ENCODE data around the gene KIAA1217. TPM values are rescaled to one million over a fixed set of nuclear protein-coding genes. Genes with fewer than 3 reads are reported as not detected.

Gene KIAA1217
- total and polyA plus RNA-seq, 9 of the 15 experiments (the other 6 are each of a cell fraction or from before 2014, with no cell fraction given) = 0.04 TPM; not detected in 8

GRCh38 chr10:24554036-24554435 lies 345.1 kb downstream of the KIAA1217 start:
- Histone ChIP-seq H3K4me2 (ENCODE audit: insufficient read depth, low read length) (no peak overlapping the region), H3K9me1 (ENCODE audit: control insufficient read depth, insufficient read depth, low read length) (no peaks in the 10 kb centered on the region), H4K20me1 (replicated peaks; ENCODE audit: control insufficient read depth, insufficient read depth, low read length) (no peaks in the 10 kb centered on the region), H3K9ac (ENCODE audit: insufficient read depth in 1 of 2, low read depth in 2 of 2, low read length in 2 of 2) (no peak overlapping the region), H3K79me2 (ENCODE audit: control insufficient read depth, insufficient read depth, low read length) (no peaks in the 10 kb centered on the region), H3K27me3 (ENCODE audit: control insufficient read depth in 2 of 2, insufficient read depth in 2 of 2, low read length in 2 of 2) (peaks cover 13 to 45% of the 10 kb centered on the region in 2 experiments; a peak in 4 of 5 replicates), H3K4me3 (no peak overlapping the region), H3K9me3 (replicated peaks; ENCODE audit: control insufficient read depth, insufficient read depth, low read depth, low read length) (no peaks in the 10 kb centered on the region), H3K4me1 (replicated peaks in 1 of 2; ENCODE audit: control insufficient read depth in 2 of 2, insufficient read depth in 2 of 2, low read length in 2 of 2) (peaks cover 4 to 5% of the 10 kb centered on the region in 2 experiments; a peak in 4 of 5 replicates), H2AFZ (ENCODE audit: low read depth, low read length) (no peak overlapping the region), H3K27ac (ENCODE audit: extremely low read depth, low read depth, low read length) (no peak overlapping the region), H3K36me3 (ENCODE audit: control insufficient read depth, insufficient read depth, low read length) (no peaks in the 10 kb centered on the region)
- CTCF ChIA-PET (ENCODE audit: low intra/inter-chr PET ratio) = no interaction called here
- ATAC-seq = no peak
- FAIRE-seq = no peak
- in situ Hi-C loops (cut with MboI) = no loop called here
- 21% methylated on average over 7 of the region's 7 CpGs for WGBS (ENCODE audit: insufficient coverage, low coverage, missing lambda C conversion rate)
- no peak for DNase-seq (ENCODE audit: extremely low read depth in 1 of 4, low spot score in 3 of 4)
- intact Hi-C loops (cut with micrococcal nuclease) = no loop called here
- POLR2A ChIA-PET = no interaction called here
- no TSS peak for BruUV-seq (replicated peaks)
- TF ChIP-seq ZNF740 (CRISPR knock-in tag; IDR thresholded peaks at IDR 0.05) (no peak), ZNF740 (tag; IDR thresholded peaks at IDR 0.05) (no peak), ZNF140 (CRISPR knock-in tag; IDR thresholded peaks at IDR 0.05) (no peak), IRF1 (CRISPR knock-in tag; IDR thresholded peaks at IDR 0.05; ENCODE audit: borderline replicate concordance) (no peak), ZNF77 (CRISPR knock-in tag; IDR thresholded peaks at IDR 0.05) (no peak), ZNF354B (CRISPR knock-in tag; IDR thresholded peaks at IDR 0.05) (no peak), BRF1 (IDR thresholded peaks at IDR 0.05; ENCODE audit: borderline replicate concordance, extremely low read depth, insufficient read length) (no peak), FOXP1 (CRISPR knock-in tag; IDR thresholded peaks at IDR 0.05) (no peak), MAFF (IDR thresholded peaks at IDR 0.05; ENCODE audit: low read length) (no peak), ZNF507 (tag; conservative IDR thresholded peaks at IDR 0.05) (no peak), GMEB1 (CRISPR knock-in tag; IDR thresholded peaks at IDR 0.05) (no peak), GTF2F1 (IDR thresholded peaks at IDR 0.05; ENCODE audit: low read depth, low read length) (no peak), FOS (IDR thresholded peaks at IDR 0.05; ENCODE audit: extremely low read depth, insufficient read length) (no peak), ZNF707 (CRISPR knock-in tag; conservative IDR thresholded peaks at IDR 0.05) (no peak), POLR3A (IDR thresholded peaks at IDR 0.05; ENCODE audit: borderline replicate concordance, extremely low read depth, insufficient read depth, insufficient read length) (no peak)
